ENCODE measurements around the gene ABCF2. TPM values are rescaled to one million over a fixed set of nuclear protein-coding genes. Genes with fewer than 3 reads are reported as not detected.

ABCF2 gene
- total and polyA plus RNA-seq, 10 of the 15 experiments (the other 5 are each of a cell fraction or from before 2014, with no cell fraction given), result 29.3 to 76.3 (median 57.1) TPM

- no TSS peak for BruUV-seq (replicated peaks)
- WGBS (ENCODE audit: insufficient coverage, insufficient replicate concordance, low lambda C conversion rate, missing lambda C conversion rate), result 52% methylated on average over 1 of the region's 1 CpG
- no peak overlapping the region for H3K4me3 ChIP-seq
- no peak overlapping the region for H3K27ac ChIP-seq (ENCODE audit: control insufficient read depth, insufficient read depth)
- no peaks in the 10 kb centered on the region for H4K20me1 ChIP-seq (ENCODE audit: control insufficient read depth, insufficient read depth)
- DNase-seq (ENCODE audit: low read depth, low spot score) (no peak), ATAC-seq (no peak), FAIRE-seq (no peak)
- peaks cover 5% of the 10 kb centered on the region; the same call in 1 of the 2 replicates for H3K4me1 ChIP-seq (ENCODE audit: control insufficient read depth, insufficient read depth, low read length)
- CTCF ChIA-PET, result interaction anchor here (4.8 kb wide), 1 partner anchor 13 kb away, joined by 52 read pairs; no protein-coding TSS in a partner anchor
- H2AFZ ChIP-seq (ENCODE audit: control insufficient read depth, low read depth, low read length), result no peak overlapping the region
- POLR2A ChIA-PET, result no interaction called here
- RAD21 ChIA-PET (ENCODE audit: unreplicated experiment), result no interaction called here
- in situ Hi-C loops (cut with MboI), result no loop called here
- H3K4me2 ChIP-seq (ENCODE audit: control insufficient read depth, insufficient read depth), result no peak overlapping the region
- intact Hi-C loops (cut with micrococcal nuclease; ENCODE audit: unreplicated experiment), result no loop called here
- peaks cover 0 to 3% of the 10 kb centered on the region in 2 experiments; a peak in 2 of 4 replicates for H3K36me3 ChIP-seq (ENCODE audit: control insufficient read depth in 2 of 2, insufficient read depth in 2 of 2, low read length in 1 of 2)
- H3K27me3 ChIP-seq (replicated peaks in 1 of 2; ENCODE audit: control insufficient read depth in 2 of 2, insufficient read depth in 2 of 2, low read length in 1 of 2), result no peaks in the 10 kb centered on the region
- SMC1A ChIA-PET (ENCODE audit: uncharacterized antibody, unreplicated experiment), result no interaction called here
- H3K9me3 ChIP-seq (replicated peaks; ENCODE audit: control insufficient read depth, insufficient read depth, low read length), result no peaks in the 10 kb centered on the region
- no peak overlapping the region for H3K9ac ChIP-seq (ENCODE audit: control insufficient read depth, insufficient read depth, low read length)
- TF ChIP-seq CREM (IDR thresholded peaks at IDR 0.05; ENCODE audit: low read depth) (no peak), MTA2 (IDR thresholded peaks at IDR 0.05; ENCODE audit: low read depth) (no peak), NFYA (IDR thresholded peaks at IDR 0.05; ENCODE audit: borderline replicate concordance, low read depth, low read length) (no peak), REST (IDR thresholded peaks at IDR 0.05; ENCODE audit: low read depth, low read length) (no peak), RAD51 (IDR thresholded peaks at IDR 0.05) (no peak), DPF2 (IDR thresholded peaks at IDR 0.05) (no peak), PBX3 (IDR thresholded peaks at IDR 0.05; ENCODE audit: insufficient replicate concordance, low read depth, low read length) (no peak), NRF1 (conservative IDR thresholded peaks at IDR 0.05; ENCODE audit: low read depth, low read length) (no peak), CHD2 (IDR thresholded peaks at IDR 0.05; ENCODE audit: borderline replicate concordance, low read depth, low read length) (no peak), PAX5 (IDR thresholded peaks at IDR 0.05; ENCODE audit: borderline replicate concordance, low read depth, low read length) (no peak), CUX1 (IDR thresholded peaks at IDR 0.05; ENCODE audit: insufficient replicate concordance, low read depth, low read length) (no peak)
- H3K79me2 ChIP-seq (ENCODE audit: control insufficient read depth, insufficient read depth, low read length), result peaks cover 44% of the 10 kb centered on the region
These were observed 4.1 kb upstream of the ABCF2 start for GRCh38 chr7:151231080-151231479.
